Ovary (tissue), 9 donors: ENCODE results near the gene STOML1. TPM values are rescaled to one million over a fixed set of nuclear protein-coding genes. Genes with fewer than 3 reads are reported as not detected.

Experiments
- DNase-seq, 5 donors: peaks; one replicate each; pipeline ENCODE4 v3.0.0-alpha.2; 2019 to 2020
- H3K27ac ChIP-seq, 2 donors: fragments of 200-600 bp; one replicate each; pipeline versions ENCODE4 v1.5.1 to v1.8.0; 2019 to 2022
- H3K27me3 ChIP-seq: fragments of 200-600 bp; one replicate; pipeline ENCODE4 v1.8.0; 2022
- H3K36me3 ChIP-seq: fragments of 200-600 bp; sonication (generic); one replicate; pipeline ENCODE4 v1.5.1; 2019
- H3K4me1 ChIP-seq: one replicate; pipeline ENCODE4 v1.8.1; 2013; ENCODE audit warnings: mild to moderate bottlenecking, moderate library complexity; ENCODE audit not compliant: insufficient read depth
- H3K4me3 ChIP-seq: fragments of 200-600 bp; sonication (generic); one replicate; pipeline ENCODE4 v1.5.1; 2017
- H3K9me3 ChIP-seq, 2 donors: fragments of 200-600 bp in 1 of 2; sonication (generic) in 1 of 2; one replicate each; pipeline versions ENCODE4 v1.5.1 to v1.8.1; 2013 to 2019; ENCODE audit warnings: mild to moderate bottlenecking in 1 of 2, moderate library complexity in 1 of 2
- EP300 ChIP-seq: sonication (generic); formaldehyde crosslinking; IDR thresholded peaks from one replicate; pipeline ENCODE4 v1.6.1; 2017; ENCODE audit warnings: antibody characterized with exemption
- POLR2A ChIP-seq: fragments of 450-650 bp; IDR thresholded peaks from one replicate; pipeline ENCODE4 v1.6.1; 2017; ENCODE audit warnings: antibody characterized with exemption, mild to moderate bottlenecking, moderate library complexity
- WGBS, 3 donors: extraction: QIAGEN DNeasy Blood & Tissue Kit in 1 of 3; methylation state at CpG; one replicate each; pipeline versions ENCODE4 v1.1.5 to v1.1.7; 2013 to 2017; 5-methylcytosine and 5-hydroxymethylcytosine counted together
- intact Hi-C, 4 donors: fragments of 100-400 bp; cut with DNase I; formaldehyde crosslinking; loops; one replicate each; pipeline versions ENCODE4 v1.11.0 to v1.15.1; 2022 to 2023
- polyA plus RNA-seq, 2 donors: library from polyadenylated mRNA; stranded (reverse); fragments of 200-250 nt in 1 of 2; fragments of 350-450 nt in 1 of 2; fragmentation: Illumina TruSeq in 1 of 2; extraction: RNeasy Lipid Tissue Mini Kit (QIAGEN cat#74804) in 1 of 2; gene quantifications; one replicate each; pipeline ENCODE4 v1.2.3, GENCODE V29; 2013 to 2014
- total RNA-seq, 7 donors: library from RNA; depleted of rRNA in 2 of 7; stranded (reverse); fragments of >200 nt in 2 of 7; fragmentation: NEBNext Ultra II Directional in 3 of 7; extraction: Animal tissue kit (Norgen Biotek cat#: 25700) in 3 of 7; gene quantifications; one replicate each; pipeline versions ENCODE4 v1.1.0 to v1.2.4, GENCODE V29; 2016 to 2023
- TF ChIP-seq, protein P1 (sequence below), 3 donors: fragments of 450-650 bp in 2 of 3; fragments of 200-600 bp in 1 of 3; IDR thresholded peaks; one replicate each; pipeline versions ENCODE4 v1.5.1 to v1.8.0; 2016 to 2022; ENCODE audit warnings: antibody characterized with exemption in 3 of 3, mild to moderate bottlenecking in 1 of 3
- donor health status: DM: no; HTN: no; CAD: no; lungs with moderate emphysema.
- donor health status: DM: no; HTN: no; CAD: no.
- donor health status: Bipolar disorder and iron deficiency.
- donor health status: DM: yes; HTN: yes; CAD: no.
- donor health status: DM: no; HTN: no; CAD: no.
- donor health status: DM: yes; HTN: yes; CAD: no.

The STOML1 gene
- total and polyA plus RNA-seq, 9 donors: 2.1 to 22.9 (median 12.1) TPM

DNA sequence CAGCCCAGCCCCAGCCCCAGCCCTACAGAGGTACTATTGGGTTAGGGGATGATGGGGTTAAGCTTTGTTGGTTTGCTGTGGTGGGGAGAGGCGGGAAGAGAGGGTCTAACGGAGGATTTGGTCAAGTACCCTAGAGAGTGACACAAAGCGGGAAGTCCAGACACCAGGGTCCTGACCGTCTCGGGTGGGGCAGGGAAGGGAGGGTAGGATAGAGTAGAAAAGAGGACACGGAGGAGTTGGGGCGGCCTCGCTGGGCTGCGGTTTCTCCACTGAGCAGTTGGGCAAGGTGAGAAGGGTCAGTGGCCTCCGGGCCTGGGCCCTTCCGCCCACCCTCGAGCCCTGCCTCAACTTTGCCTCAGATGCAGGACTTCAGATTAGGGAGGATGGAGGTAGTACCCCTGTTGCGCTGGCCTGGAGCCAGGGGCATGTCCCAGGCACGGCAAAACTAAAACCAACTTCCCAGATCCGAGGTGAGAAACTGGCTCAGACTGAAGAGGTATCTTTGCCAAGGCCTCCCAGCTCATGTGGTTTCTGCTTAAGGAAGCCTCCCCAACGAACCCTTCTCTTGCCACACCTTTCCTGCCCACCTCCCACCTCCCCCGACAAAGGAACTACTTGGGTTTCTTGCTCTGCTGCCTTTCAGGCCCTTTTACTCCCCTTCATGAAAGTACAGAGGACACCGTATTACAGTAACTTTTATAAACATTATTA, 3.0 kb upstream of the STOML1 start:
- Histone ChIP-seq H3K27me3 (no peaks in the 10 kb centered on the region), H3K4me3 (peak overlapping the region; percentile 93), H3K36me3 (no peaks in the 10 kb centered on the region), H3K27ac (peak overlapping the region; percentile 44 to 79), H3K9me3 (no peaks in the 10 kb centered on the region), H3K4me1 (peaks cover 13% of the 10 kb centered on the region)
- peak in 4 of 5 donors; percentile 41 to 68 (median 65) for DNase-seq
- WGBS, 3 donors: 1% methylated on average over 18 of the region's 18 CpGs
- intact Hi-C loops: no loop called here
- TF ChIP-seq, protein P1, sequence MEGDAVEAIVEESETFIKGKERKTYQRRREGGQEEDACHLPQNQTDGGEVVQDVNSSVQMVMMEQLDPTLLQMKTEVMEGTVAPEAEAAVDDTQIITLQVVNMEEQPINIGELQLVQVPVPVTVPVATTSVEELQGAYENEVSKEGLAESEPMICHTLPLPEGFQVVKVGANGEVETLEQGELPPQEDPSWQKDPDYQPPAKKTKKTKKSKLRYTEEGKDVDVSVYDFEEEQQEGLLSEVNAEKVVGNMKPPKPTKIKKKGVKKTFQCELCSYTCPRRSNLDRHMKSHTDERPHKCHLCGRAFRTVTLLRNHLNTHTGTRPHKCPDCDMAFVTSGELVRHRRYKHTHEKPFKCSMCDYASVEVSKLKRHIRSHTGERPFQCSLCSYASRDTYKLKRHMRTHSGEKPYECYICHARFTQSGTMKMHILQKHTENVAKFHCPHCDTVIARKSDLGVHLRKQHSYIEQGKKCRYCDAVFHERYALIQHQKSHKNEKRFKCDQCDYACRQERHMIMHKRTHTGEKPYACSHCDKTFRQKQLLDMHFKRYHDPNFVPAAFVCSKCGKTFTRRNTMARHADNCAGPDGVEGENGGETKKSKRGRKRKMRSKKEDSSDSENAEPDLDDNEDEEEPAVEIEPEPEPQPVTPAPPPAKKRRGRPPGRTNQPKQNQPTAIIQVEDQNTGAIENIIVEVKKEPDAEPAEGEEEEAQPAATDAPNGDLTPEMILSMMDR (IDR thresholded peaks at IDR 0.05): no peak
- TF ChIP-seq POLR2A (no peak), EP300 (no peak)

- Histone ChIP-seq H3K4me1 (peaks cover 13% of the 10 kb centered on the region), H3K27ac (peak within 1 kb of the TSS; percentile 44 to 79), H3K9me3 (no peaks in the 10 kb centered on the region), H3K4me3 (peak within 1 kb of the TSS; percentile 93), H3K27me3 (no peaks in the 10 kb centered on the region), H3K36me3 (no peaks in the 10 kb centered on the region)
- 0 to 1% (median 1%) methylated on average over 27 of the region's 27 CpGs for WGBS, 3 donors
- peak; percentile 93 to 97 (median 95) for DNase-seq
- intact Hi-C loops: no loop called here
- no peak for TF ChIP-seq EP300
- TF ChIP-seq, protein P1 (IDR thresholded peaks at IDR 0.05): no peak
- no peak for TF ChIP-seq POLR2A
These were observed 2.4 kb upstream of the STOML1 start, which contains the start of gene PML for GRCh38 chr15:73994413-73994883. PML (plus strand) TSS chr15:73994716; CDS start chr15:73994813, 97 bp downstream.

GRCh38 chr15:73993211-73993994, 1.3 kb upstream of the STOML1 start:
- no peaks in the 10 kb centered on the region for H3K27me3 ChIP-seq
- no peaks in the 10 kb centered on the region for H3K9me3 ChIP-seq
- no peak overlapping the region for H3K27ac ChIP-seq
- peaks cover 13% of the 10 kb centered on the region for H3K4me1 ChIP-seq
- 85 to 91% (median 89%) methylated on average over 10 of the region's 10 CpGs for WGBS, 3 donors
- no peaks in the 10 kb centered on the region for H3K36me3 ChIP-seq
- DNase-seq: no peak
- intact Hi-C loops: no loop called here
- TF ChIP-seq EP300: no peak
- TF ChIP-seq POLR2A: no peak
- TF ChIP-seq, protein P1 (IDR thresholded peaks at IDR 0.05): no peak
- no peak overlapping the region for H3K4me3 ChIP-seq

- H3K4me1 ChIP-seq: peaks cover 11% of the 10 kb centered on the region
- peak overlapping the region; percentile 52 for H3K4me3 ChIP-seq
- no peaks in the 10 kb centered on the region for H3K36me3 ChIP-seq
- H3K9me3 ChIP-seq: no peaks in the 10 kb centered on the region
- TF ChIP-seq, protein P1 (IDR thresholded peaks at IDR 0.05): no peak
- TF ChIP-seq POLR2A (no peak), EP300 (no peak)
- no peak for DNase-seq
- H3K27ac ChIP-seq: no peak overlapping the region
- intact Hi-C loops: no loop called here
- WGBS, 3 donors: 75 to 77% (median 76%) methylated on average over 5 of the region's 5 CpGs
- no peaks in the 10 kb centered on the region for H3K27me3 ChIP-seq
These were observed 451 bp upstream of the STOML1 start for GRCh38 chr15:73992594-73992898.
